Kidney epithelial cell (primary cell): ENCODE measurements around the gene POU5F2. TPM values are rescaled to one million over a fixed set of nuclear protein-coding genes. Genes with fewer than 3 reads are reported as not detected.

Source experiments
- DNase-seq: peaks from one replicate; pipeline ENCODE4 v3.0.0-alpha.2; 2010; ENCODE audit warnings: low read depth
- H3K27me3 ChIP-seq: 2 replicates; pipeline ENCODE4 v1.6.0; 2011; ENCODE audit warnings: low read length; ENCODE audit not compliant: control insufficient read depth, insufficient read depth
- H3K36me3 ChIP-seq: 2 replicates; pipeline ENCODE4 v1.5.1; 2011; ENCODE audit warnings: low read length; ENCODE audit not compliant: control insufficient read depth, insufficient read depth
- H3K4me3 ChIP-seq: 2 replicates; pipeline ENCODE4 v1.5.1; 2011; ENCODE audit warnings: low read depth, mild to moderate bottlenecking, control low read depth, low read length
- total RNA-seq: library from RNA; depleted of rRNA; stranded (reverse); fragments of >200 nt; gene quantifications from 2 replicates; pipeline ENCODE4 v1.2.3, GENCODE V29; 2015
- TF ChIP-seq, protein P1 (sequence below): IDR thresholded peaks from 2 replicates; pipeline ENCODE4 v1.5.1; 2011; ENCODE audit warnings: mild to moderate bottlenecking, moderate library complexity, low read length, control low read depth, inconsistent platforms; ENCODE audit not compliant: insufficient read depth, poor library complexity, severe bottlenecking

POU5F2 gene
- total RNA-seq, 1 donor from 2014 or later, result 0.29 TPM

DNA sequence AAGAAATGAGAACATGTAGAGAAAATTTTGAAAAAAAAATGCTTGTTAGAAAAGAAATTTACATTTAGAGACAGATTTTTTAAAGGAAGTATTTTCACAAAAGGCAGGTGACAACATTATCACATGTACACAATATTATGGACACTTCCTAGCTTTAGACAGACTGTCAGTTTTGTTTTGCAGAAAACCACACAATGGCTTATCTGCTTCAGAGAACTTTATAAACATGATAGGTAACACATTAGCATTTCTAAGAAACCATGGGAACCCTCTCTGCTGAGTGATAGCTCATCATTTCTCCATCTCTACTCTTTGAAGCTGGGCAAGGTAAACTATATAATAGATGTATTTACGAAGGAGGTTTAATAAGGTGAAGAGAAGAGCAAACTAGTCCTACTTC, 25.6 kb downstream of the POU5F2 start:
- Histone ChIP-seq H3K4me3 (no peak overlapping the region), H3K36me3 (no peaks in the 10 kb centered on the region), H3K27me3 (no peaks in the 10 kb centered on the region)
- TF ChIP-seq, protein P1, sequence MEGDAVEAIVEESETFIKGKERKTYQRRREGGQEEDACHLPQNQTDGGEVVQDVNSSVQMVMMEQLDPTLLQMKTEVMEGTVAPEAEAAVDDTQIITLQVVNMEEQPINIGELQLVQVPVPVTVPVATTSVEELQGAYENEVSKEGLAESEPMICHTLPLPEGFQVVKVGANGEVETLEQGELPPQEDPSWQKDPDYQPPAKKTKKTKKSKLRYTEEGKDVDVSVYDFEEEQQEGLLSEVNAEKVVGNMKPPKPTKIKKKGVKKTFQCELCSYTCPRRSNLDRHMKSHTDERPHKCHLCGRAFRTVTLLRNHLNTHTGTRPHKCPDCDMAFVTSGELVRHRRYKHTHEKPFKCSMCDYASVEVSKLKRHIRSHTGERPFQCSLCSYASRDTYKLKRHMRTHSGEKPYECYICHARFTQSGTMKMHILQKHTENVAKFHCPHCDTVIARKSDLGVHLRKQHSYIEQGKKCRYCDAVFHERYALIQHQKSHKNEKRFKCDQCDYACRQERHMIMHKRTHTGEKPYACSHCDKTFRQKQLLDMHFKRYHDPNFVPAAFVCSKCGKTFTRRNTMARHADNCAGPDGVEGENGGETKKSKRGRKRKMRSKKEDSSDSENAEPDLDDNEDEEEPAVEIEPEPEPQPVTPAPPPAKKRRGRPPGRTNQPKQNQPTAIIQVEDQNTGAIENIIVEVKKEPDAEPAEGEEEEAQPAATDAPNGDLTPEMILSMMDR, result no peak
- no peak for DNase-seq

DNA sequence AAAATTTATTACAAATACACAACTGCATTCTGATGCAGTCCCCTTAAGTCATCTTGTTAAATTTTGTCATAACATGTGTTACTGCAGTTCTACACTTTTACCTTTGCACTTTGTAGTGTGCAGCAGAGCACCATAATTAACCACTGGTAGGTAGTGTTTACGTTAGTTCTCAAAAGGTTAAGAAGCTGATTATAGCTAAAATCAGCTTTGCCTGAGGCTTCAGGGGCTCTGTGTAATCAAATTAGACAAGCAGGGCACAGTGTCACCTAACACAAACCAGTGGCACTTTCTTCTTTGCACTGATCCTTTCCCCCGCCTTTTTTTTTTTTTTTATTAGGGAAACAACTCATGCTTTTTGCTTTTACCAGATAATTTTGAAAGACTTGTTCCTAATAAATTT, 26.1 kb downstream of the POU5F2 start:
- DNase-seq, result no peak
- Histone ChIP-seq H3K4me3 (no peak overlapping the region), H3K36me3 (no peaks in the 10 kb centered on the region), H3K27me3 (no peaks in the 10 kb centered on the region)
- TF ChIP-seq, protein P1, result no peak

DNA sequence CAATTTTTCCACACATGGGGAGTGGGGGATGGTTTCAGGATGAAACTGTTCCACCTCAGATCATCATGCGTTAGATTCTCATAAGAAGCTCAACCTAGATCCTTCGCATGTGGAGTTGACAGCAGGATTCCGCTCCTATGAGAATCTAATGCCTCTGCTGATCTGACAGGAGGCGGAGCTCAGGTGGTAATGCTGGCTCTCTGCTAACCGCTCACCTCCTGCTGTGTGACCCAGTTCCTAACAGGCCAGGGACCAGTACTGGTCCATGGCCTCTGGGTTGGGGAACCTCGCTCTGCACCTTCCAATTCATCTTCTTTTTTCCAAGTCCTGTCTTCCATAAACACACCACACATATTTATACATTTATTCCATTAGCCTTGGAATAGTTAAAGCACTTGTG, 33.0 kb downstream of the POU5F2 start:
- TF ChIP-seq, protein P1, result no peak
- no peak for DNase-seq
- H3K4me3 ChIP-seq, result no peak overlapping the region
- no peaks in the 10 kb centered on the region for H3K27me3 ChIP-seq
- H3K36me3 ChIP-seq, result no peaks in the 10 kb centered on the region

DNA sequence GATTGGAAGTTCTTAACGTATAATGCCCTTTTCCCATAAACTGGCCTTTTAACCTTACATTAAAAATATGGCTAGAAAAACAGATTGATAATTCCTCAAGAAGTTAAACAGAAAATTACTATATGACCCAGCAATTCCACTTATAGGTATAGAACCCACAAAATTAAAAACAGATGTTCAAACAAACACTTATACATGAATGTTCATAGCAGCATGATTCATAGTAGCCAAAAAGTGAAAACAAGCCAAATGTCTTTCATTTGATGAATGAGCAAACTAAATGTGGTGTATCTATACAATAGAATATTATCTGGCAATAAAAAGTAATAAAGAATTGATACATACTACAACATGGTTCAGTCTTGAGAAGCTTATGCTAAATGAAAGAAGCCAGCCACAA, 35.5 kb downstream of the POU5F2 start:
- Histone ChIP-seq H3K36me3 (no peaks in the 10 kb centered on the region), H3K27me3 (no peaks in the 10 kb centered on the region), H3K4me3 (no peak overlapping the region)
- TF ChIP-seq, protein P1, result no peak
- no peak for DNase-seq

DNA sequence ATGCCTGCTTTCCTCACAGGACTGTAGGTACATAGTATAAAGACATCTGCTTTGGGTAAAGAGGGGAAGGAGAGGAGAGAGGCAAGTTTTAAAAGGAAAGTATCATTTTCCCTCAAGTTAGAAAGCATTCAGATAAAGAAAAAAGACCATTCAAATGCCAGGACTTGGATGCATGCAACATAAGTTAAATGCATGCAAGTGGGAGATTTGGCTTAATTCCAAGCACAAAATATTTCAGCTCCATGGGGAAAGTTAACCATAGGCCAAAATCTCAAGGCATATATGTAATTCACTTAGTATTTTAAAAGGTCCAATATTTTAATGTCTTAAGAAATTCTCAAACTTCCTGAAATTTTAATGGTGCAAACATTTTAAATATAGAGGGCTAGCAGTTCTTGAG, 36.4 kb downstream of the POU5F2 start:
- Histone ChIP-seq H3K4me3 (no peak overlapping the region), H3K36me3 (no peaks in the 10 kb centered on the region), H3K27me3 (no peaks in the 10 kb centered on the region)
- TF ChIP-seq, protein P1, result no peak
- no peak for DNase-seq

DNA sequence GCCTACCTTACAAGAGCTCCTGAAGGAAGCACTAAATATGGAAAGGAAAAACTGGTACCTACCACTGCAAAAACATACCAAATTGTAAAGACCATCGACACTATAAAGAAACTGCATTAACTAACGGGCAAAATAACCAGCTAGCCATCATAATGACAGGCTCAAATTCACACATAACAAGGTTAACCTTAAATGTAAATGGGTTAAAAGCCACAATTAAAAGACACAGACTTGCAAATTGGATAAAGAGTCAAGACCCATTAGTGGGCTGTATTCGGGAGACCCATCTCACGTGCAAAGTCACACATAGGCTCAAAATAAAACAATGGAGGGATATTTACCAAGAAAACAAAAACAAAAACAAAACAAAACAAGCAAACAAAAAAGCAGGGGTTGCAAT, 49.4 kb downstream of the POU5F2 start:
- DNase-seq, result no peak
- no peak overlapping the region for H3K4me3 ChIP-seq
- TF ChIP-seq, protein P1, result no peak
- H3K36me3 ChIP-seq, result no peaks in the 10 kb centered on the region
- H3K27me3 ChIP-seq, result no peaks in the 10 kb centered on the region
